Mammary epithelial cell (primary cell): Measurements from ENCODE around the gene RAMP2.

ENCODE experiments used
- CTCF ChIP-seq, 2 donors: IDR thresholded peaks in 1 of 2; conservative IDR thresholded peaks in 1 of 2; 2 replicates each; pipeline ENCODE4 v1.5.1; 2011 to 2012; ENCODE audit warnings: inconsistent platforms in 2 of 2, low read length in 2 of 2, mild to moderate bottlenecking in 2 of 2, control low read depth in 1 of 2, low read depth in 1 of 2; ENCODE audit not compliant: insufficient read depth in 1 of 2; ENCODE audit errors: extremely low read depth in 1 of 2
- EZH2 ChIP-seq: IDR thresholded peaks from 2 replicates; pipeline ENCODE4 v1.6.1; 2012; ENCODE audit warnings: low read length, inconsistent platforms, borderline replicate concordance

- TF ChIP-seq CTCF (conservative IDR thresholded peaks at IDR 0.05 in 1 of 2, IDR thresholded peaks at IDR 0.05 in 1 of 2; ENCODE audit: extremely low read depth in 1 of 2, insufficient read depth in 1 of 2, low read depth in 1 of 2, low read length in 2 of 2) (no peak), EZH2 (no peak)
These were observed 35.9 kb upstream of the RAMP2 start for GRCh38 chr17:42725143-42725542.
